DMS 273 (cell line): ENCODE data around the gene GNL2.

Source experiments
- DNase-seq: peaks from one replicate; lab custom pipeline; 2025; ENCODE audit not compliant: unreplicated experiment; lab: John Stamatoyannopoulos, UW

GNL2 gene

GRCh38 chr1:37517569-37517968, 78.2 kb downstream of the GNL2 start:
- no peak for DNase-seq
